Putamen (tissue), 1 donor: ENCODE results near the gene ARPP19.
"Not testable (repeated sequence)": the region's sequence is repeated elsewhere in the genome, so short reads cannot be mapped to it uniquely, and the experiment has no call there.

Source experiments
- DNase-seq: peaks from one replicate; pipeline ENCODE4 v3.0.0-alpha.2; 2016; ENCODE audit warnings: low spot score

ARPP19 gene

DNA sequence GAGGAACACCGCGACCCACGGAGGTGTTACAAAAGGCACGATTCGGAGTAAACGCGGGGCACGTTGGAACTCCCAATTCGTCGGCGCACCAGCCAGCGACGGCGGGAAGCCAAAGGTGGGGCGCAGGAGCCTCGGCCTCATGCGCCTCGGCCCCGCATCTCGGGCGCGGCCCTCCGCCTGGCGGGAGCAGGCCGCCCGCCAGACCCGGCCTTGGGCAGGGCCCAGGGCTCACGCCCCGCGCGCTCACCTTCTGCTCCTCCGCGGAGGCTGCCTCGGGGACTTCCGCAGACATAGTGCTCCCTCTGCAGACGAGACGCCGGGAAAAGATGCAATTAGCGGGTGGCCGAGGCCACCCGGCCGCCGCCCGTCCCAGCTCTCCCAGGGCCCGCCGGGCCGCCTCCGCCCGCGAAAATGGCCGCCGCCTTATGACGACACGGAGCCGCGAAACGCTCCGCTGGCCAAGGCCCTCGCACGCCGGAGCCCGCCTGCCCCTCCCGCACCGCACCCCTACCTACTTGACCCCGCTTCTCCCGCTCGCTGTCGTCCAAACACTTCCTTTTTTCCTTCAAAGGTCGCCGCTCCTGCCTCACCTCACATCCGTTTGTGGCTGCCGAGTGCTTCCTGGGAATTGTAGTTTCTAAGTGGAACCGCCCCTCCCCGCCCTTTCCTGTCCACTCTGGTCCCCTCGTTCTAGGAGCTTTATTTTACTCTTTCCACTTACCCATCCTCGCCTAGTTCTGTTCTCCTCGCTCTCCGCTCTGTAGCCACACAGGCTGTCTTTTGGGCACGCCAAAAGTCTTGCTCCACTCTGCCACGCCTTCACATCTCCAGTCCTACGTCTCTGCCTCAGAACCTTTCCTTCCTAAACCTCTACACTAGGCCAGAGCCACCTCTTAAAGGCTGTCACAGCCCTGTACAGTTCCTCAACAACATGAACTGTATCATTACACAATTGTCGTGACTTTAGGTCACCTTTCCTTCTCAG is at the start of gene ARPP19:
Gene ARPP19 (minus strand): TSS at position 430 of the 985 bp plus-strand sequence. CDS start 138 bp downstream, at position 292.
- peak; percentile 90 for DNase-seq

GRCh38 chr15:52617026-52617425 is 48.2 kb upstream of the ARPP19 start:
- no peak for DNase-seq

GRCh38 chr15:52615302-52615701 is 46.5 kb upstream of the ARPP19 start:
- DNase-seq, result no peak

GRCh38 chr15:52609593-52609992 is 40.8 kb upstream of the ARPP19 start:
- DNase-seq, result no peak

GRCh38 chr15:52584414-52584813 is 15.6 kb upstream of the ARPP19 start:
- no peak for DNase-seq

- no peak for DNase-seq
Measured at GRCh38 chr15:52579852-52580251, 11.0 kb upstream of the ARPP19 start.

DNA sequence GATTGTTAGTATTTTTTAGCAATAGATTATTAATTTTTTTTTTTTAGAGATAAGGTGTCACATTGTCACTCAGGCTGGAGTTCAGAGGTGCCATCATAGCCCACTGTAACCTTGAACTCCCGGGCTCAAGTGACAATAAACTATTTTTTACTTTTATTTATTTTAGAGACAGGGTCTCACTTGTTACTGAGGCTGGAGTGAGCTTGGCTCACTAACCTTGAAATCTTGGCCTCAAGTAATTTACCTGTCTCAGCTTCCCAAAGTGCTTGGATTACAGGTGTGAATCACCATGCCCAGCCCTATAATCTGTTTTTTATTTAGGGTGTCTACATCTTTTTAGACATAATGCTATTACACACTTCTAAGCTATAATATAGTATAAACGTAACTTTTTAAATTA is 7.9 kb upstream of the ARPP19 start:
- no peak for DNase-seq

DNA sequence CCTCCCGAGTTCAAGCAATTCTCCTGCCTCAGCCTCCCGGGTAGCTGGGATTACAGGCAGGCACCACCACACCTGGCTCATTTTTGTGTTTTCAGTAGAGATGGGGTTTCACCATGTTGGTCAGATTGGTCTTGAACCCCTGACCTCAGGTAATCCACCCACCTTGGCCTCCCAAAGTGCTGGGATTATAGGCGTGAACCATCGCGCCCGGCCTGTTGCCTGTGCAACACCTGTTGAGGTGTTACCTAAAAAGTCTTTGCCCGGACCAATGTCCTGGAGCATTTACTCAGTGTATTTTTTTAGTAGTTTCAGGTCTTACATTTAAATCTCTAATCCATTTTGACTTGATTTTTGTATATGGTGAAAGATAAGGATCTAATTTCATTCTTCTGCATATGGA is 6.7 kb upstream of the ARPP19 start:
- DNase-seq, result not testable (repeated sequence)

GRCh38 chr15:52575072-52575471 is 6.2 kb upstream of the ARPP19 start:
- no peak for DNase-seq

DNA sequence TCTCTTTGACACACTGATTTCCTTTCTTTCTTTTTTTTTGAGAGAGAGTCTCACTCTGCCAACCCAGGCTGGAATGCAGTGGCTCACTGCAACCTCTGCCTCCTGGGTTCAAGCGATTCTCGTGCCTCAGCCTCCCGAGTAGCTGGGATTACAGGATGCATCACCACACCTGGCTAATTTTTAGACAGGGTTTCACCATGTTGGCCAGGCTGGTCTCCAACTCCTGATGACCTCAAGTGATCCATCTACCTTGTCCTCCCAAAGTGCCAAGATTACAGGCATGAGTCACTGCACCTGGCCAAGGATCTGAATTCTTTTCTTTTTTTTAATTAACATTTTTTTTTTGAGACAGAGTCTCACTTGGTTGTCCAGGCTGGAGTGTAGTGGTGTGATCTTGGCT is 5.8 kb upstream of the ARPP19 start:
- not testable (repeated sequence) for DNase-seq

DNA sequence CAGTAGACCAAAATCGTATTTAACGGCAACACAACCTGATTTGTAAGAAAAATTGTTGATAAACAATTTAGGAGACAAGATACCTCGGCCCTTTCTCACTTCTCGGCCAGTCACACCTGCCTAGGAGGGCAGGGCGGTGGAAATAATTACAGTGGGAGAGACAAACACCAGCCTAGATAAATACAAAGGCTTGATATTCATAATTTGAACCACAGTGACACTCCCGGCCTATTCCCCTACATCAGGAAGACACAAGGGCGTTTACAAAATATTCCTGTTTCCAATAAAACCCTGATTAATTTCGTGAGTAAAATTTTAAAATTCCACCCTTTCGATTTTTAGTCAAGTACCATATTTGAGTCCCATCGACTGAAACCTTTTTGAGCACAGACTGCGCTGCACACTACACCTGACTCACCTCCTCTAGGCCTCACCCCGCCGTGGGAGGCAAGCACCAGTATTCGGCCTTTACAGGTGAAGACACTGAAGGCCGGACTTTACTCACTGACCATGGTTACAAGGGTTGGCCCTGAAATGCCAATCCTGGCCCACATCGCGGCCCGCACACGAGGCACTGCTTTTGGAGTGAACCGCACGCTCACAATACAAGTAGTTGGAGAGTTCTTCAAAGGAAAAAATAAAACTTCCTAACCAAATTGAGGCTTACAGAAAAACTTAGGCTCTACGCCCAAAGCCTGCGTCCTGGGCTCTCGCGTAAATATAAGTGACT is 794 bp downstream of the ARPP19 start:
- no peak for DNase-seq

DNA sequence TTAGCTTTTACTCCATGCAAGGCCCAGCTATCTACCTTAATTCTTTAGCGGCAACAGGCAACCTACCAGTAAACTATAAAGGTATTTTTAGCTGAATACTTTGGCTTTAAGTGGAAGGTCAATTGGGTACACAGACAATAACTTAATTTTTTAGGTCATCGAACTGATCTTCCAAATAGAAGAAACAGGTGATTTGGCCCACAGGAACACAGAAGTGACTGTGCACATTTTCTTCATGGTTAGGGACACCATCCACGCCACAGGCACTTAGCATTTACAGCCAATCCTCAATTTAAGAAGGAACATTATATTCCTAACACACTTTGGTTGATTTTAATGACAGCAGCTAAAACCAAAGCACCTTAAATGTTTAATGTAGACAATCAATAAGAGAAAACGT is 1.9 kb downstream of the ARPP19 start:
- DNase-seq, result no peak

DNA sequence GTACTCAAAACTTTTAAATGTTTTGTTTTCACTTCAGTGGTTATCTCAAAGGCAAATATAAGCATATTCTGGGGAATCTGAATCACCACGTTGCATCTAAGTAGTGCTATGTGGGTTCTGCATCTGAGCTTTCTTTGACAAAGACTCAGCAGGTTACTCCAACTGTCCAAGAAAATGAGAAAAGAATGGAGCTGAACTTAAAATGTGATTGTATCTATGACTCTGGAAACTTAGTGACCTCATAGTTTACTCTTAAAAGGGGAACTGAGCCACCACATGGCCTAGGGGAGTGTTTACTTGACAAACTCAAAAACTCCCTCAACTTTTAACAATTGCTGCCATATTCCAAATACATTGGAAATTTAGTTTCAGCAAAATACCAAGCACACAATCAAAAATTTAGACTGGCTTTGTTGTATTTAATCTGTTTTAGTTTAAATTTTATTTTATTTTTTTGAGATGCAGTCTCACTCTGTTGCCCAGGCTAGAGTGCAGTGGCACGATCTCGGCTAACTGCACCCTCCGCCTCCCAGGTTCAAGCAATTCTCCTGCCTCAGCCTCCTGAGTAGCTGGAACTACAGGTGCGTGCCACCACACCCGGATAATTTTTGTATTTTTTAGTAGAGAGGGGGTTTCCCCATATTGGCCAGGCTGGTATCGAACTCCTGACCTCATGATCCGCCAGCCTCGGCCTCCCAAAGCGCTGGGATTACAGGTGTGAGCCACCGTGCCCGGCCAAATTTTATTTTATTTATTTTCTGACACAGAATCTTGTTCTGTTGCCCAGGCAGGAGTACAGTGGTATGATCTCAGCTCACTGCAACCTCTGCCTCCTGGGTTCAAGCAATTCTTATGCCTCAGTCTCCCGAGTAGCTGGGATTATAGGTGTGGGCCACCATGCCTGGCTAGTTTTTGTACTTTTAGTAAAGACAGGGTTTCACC is 3.1 kb downstream of the ARPP19 start:
- DNase-seq, result not testable (repeated sequence)

- no peak for DNase-seq
Measured at GRCh38 chr15:52563501-52564060, 5.2 kb downstream of the ARPP19 start.

DNA sequence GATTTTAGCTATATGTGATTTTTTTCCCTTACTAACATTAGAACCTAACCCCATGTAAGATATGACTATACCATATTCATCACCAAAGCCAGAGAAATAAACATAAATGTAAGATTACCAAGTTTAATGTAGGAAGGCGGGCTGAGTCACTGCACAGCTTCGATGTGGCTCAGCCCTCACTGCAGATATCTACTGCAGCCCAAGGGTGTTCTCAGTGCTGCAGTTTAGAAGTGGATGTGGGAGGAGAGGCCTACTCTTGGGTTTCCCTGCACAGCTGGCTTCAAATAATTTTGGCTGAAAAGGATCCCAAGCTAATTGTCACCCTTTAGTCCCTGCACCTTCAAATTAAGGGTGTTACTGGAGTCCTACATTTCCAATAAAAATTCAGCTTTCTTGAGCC is 9.3 kb downstream of the ARPP19 start:
- DNase-seq, result peak; percentile 35

- DNase-seq, result no peak
Measured at GRCh38 chr15:52559022-52559421, 9.8 kb downstream of the ARPP19 start.

DNA sequence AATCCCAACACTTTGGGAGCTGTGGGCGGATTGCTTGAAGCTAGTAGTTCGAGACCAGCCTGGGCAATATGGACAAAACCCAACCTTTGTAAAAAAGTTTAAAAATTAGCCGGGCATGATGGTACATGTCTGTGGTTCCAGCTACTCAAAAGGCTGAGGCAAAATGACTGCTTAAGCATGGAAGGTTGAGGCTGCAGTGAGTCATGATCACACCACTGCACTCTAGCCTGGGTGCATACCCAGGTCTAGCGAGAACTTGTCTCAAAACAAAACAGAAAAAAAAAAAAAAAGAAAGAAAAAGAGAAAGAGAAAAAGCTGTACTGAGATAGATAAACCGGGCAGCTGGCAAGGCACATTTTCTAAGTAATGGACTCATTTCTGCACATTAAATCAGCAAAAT is 10.6 kb downstream of the ARPP19 start:
- DNase-seq, result no peak

- peak; percentile 64 for DNase-seq
Measured at GRCh38 chr15:52557274-52557641, 11.6 kb downstream of the ARPP19 start.

DNA sequence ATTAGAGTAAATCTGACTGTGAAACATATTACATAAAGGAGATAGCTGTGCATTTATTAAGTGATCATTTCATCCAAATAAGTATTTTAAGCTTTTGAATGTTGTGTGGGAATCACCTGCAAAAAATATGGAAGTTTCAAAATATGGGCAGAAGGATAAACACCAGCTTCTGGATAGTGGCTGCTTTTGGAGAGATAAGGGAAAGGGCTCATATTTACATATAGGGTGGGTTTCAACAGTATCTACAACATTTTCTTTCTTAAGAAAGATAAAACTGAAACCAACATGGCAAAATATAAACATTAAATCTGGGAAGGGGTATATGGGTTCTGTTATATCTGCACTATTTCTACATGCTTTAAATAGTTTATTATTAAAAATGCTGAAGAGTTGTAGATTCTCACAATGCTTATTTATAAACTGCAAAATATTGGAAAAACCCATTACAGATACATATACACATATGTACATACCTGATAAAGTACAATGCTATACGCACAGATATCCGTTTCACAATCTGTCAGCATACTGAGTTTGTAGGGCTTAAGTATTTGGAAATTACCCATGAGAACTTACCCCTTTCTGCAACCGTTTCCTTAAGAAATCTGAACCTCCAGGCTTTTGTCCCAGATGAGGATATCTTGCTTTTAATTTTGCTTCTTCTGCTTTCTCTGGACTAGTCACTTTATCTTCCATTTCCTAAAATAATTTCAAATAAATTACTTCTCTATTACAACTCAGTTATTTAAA is 12.1 kb downstream of the ARPP19 start:
- no peak for DNase-seq

- DNase-seq, result no peak
Measured at GRCh38 chr15:52552303-52552702, 16.5 kb downstream of the ARPP19 start.

DNA sequence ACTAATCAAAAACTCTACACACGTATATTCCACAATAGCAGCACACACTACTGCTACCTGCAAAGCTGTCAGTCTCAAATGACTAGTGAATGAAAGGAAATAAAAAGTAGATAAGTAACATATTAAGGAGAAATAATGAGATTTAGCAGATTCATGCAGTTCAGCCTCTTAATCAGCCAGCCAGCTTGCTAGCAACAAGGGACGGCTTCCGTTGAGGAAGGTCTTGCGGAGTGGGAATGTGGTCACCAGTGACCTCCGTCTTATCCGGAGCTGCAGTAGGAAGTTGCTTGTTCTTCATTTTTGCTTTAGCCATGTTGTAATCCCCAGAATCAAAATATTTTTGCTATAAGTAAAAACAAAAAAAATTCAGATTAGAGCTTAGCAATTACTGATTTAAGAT is 17.1 kb downstream of the ARPP19 start:
- DNase-seq, result no peak
